Mesothelial cell of epicardium (in vitro differentiated cells): ENCODE measurements around the gene SPANXB1. TPM values are rescaled to one million over a fixed set of nuclear protein-coding genes. Genes with fewer than 3 reads are reported as not detected.
"Not testable (repeated sequence)": the region's sequence is repeated elsewhere in the genome, so short reads cannot be mapped to it uniquely, and the experiment has no call there.

Experiments used
- DNase-seq, 2 experiments: peaks; one replicate each; pipeline ENCODE4 v3.0.0; 2021; ENCODE audit warnings: low spot score in 2 of 2; ENCODE audit not compliant: unreplicated experiment in 2 of 2
- H3K27ac Mint-ChIP-seq: 2 replicates; pipeline ENCODE4 v1.8.0; 2021; ENCODE audit warnings: mixed read lengths
- H3K27me3 Mint-ChIP-seq: 2 replicates; pipeline ENCODE4 v1.8.0; 2021; ENCODE audit warnings: low read depth, mixed read lengths
- H3K36me3 Mint-ChIP-seq: 2 replicates; pipeline ENCODE4 v1.8.0; 2021; ENCODE audit warnings: mixed read lengths
- H3K4me1 Mint-ChIP-seq: 2 replicates; pipeline ENCODE4 v1.8.0; 2021; ENCODE audit warnings: mixed read lengths
- H3K4me3 Mint-ChIP-seq: 2 replicates; pipeline ENCODE4 v1.8.0; 2021; ENCODE audit warnings: mild to moderate bottlenecking, moderate library complexity, mixed read lengths
- H3K9me3 Mint-ChIP-seq: 2 replicates; pipeline ENCODE4 v1.8.0; 2021; ENCODE audit warnings: mixed read lengths
- CTCF ChIP-seq: fragments of 200-600 bp; sonication (generic); IDR thresholded peaks from one replicate; pipeline ENCODE4 v1.5.0; 2021; ENCODE audit warnings: antibody characterized with exemption; ENCODE audit not compliant: unreplicated experiment
- total RNA-seq: library from RNA; stranded (reverse); gene quantifications from 3 replicates; pipeline ENCODE4 v1.2.1, GENCODE V29; 2021

The SPANXB1 gene
- total RNA-seq, result 4.2 to 5.3 TPM (median 4.6 TPM) in 3 replicates

GRCh38 chrX:141002568-141002967, at the start of gene SPANXB1:
SPANXB1 (plus strand) TSS chrX:141002594; CDS start chrX:141002694, 100 bp downstream.
- not testable (repeated sequence) for H3K27ac Mint-ChIP-seq, H3K36me3 Mint-ChIP-seq, DNase-seq, H3K4me1 Mint-ChIP-seq, H3K4me3 Mint-ChIP-seq, H3K27me3 Mint-ChIP-seq
- H3K9me3 Mint-ChIP-seq, result peaks cover 17% of the 10 kb centered on the region

DNA sequence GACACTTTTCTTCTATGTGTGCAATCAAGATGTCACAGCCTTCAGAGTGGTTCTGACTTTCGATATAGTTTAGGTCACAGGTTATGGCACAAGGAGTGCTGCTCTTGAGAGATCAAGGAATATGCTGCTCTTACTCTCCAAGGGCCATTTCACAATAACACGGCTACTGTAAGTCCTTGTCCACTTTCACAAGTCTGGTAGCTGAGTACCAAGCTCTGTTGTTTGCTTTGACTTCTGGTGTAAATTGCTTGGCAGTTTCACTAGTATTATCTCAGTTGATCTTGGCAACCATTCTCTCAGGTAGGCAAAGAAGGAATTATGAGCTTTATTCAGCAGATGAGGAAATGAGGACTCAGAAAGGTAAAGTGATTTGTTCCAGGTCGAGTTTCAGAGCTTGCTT, 35.4 kb upstream of the SPANXB1 start:
- Mint-ChIP-seq H3K27me3 (no peaks in the 10 kb centered on the region), H3K4me1 (peaks cover 27% of the 10 kb centered on the region), H3K27ac (peak overlapping the region; percentile 95), H3K9me3 (peaks cover 27% of the 10 kb centered on the region), H3K4me3 (no peak overlapping the region), H3K36me3 (no peaks in the 10 kb centered on the region)
- TF ChIP-seq CTCF, result no peak
- DNase-seq, result no peak

- peak overlapping the region; percentile 76 for H3K27ac Mint-ChIP-seq
These were observed 31.1 kb upstream of the SPANXB1 start for GRCh38 chrX:140971099-140971795.

GRCh38 chrX:140975472-140975871, 26.9 kb upstream of the SPANXB1 start:
- H3K27me3 Mint-ChIP-seq, result no peaks in the 10 kb centered on the region
- no peak overlapping the region for H3K4me3 Mint-ChIP-seq
- TF ChIP-seq CTCF, result no peak
- peaks cover 23% of the 10 kb centered on the region for H3K9me3 Mint-ChIP-seq
- H3K27ac Mint-ChIP-seq, result peak overlapping the region; percentile 23
- DNase-seq, result no peak
- peaks cover 3% of the 10 kb centered on the region for H3K36me3 Mint-ChIP-seq
- H3K4me1 Mint-ChIP-seq, result peaks cover 13% of the 10 kb centered on the region

More at GRCh38 chrX:140971099-140971795, 31.1 kb upstream of the SPANXB1 start:
- Mint-ChIP-seq H3K27me3 (no peaks in the 10 kb centered on the region), H3K4me1 (peaks cover 24% of the 10 kb centered on the region), H3K4me3 (no peak overlapping the region), H3K36me3 (peaks cover 2% of the 10 kb centered on the region), H3K9me3 (peaks cover 23% of the 10 kb centered on the region)
- DNase-seq, result no peak
- TF ChIP-seq CTCF, result no peak

GRCh38 chrX:140980271-140980670, 22.1 kb upstream of the SPANXB1 start:
- Mint-ChIP-seq H3K27me3 (no peaks in the 10 kb centered on the region), H3K4me1 (peaks cover 3% of the 10 kb centered on the region), H3K36me3 (peaks cover 1% of the 10 kb centered on the region), H3K4me3 (no peak overlapping the region), H3K9me3 (peaks cover 7% of the 10 kb centered on the region), H3K27ac (no peak overlapping the region)
- no peak for TF ChIP-seq CTCF
- DNase-seq, result no peak

DNA sequence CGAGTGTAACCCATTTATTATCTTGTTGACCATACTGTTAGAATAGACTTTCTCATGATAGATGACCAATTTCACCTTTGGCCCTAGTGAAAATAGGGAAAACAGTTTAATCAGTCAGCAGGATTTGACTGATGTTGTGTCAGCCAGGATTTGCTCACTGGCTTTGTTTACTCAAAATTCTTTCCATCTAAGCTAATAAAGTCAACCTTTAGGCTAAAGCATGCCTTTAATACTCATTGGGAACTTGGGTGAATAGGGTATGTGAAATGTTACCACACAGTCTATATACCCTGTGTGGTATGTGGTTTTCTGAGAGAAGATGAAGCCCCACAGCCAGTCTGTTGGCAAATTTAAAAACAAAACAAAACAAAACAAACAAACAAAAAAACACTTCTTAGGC, 18.7 kb upstream of the SPANXB1 start:
- no peak for TF ChIP-seq CTCF
- H3K27me3 Mint-ChIP-seq, result no peaks in the 10 kb centered on the region
- no peak for DNase-seq
- H3K4me1 Mint-ChIP-seq, result no peaks in the 10 kb centered on the region
- H3K4me3 Mint-ChIP-seq, result no peak overlapping the region
- peaks cover 21% of the 10 kb centered on the region for H3K9me3 Mint-ChIP-seq
- no peaks in the 10 kb centered on the region for H3K36me3 Mint-ChIP-seq
- H3K27ac Mint-ChIP-seq, result no peak overlapping the region

- not testable (repeated sequence) for H3K27me3 Mint-ChIP-seq, H3K4me3 Mint-ChIP-seq, H3K27ac Mint-ChIP-seq, H3K36me3 Mint-ChIP-seq, DNase-seq, H3K4me1 Mint-ChIP-seq
- H3K9me3 Mint-ChIP-seq, result peaks cover 14% of the 10 kb centered on the region
These were observed 2.8 kb downstream of the SPANXB1 start for GRCh38 chrX:141005243-141005642.

- H3K9me3 Mint-ChIP-seq, DNase-seq, H3K4me3 Mint-ChIP-seq, H3K4me1 Mint-ChIP-seq, H3K36me3 Mint-ChIP-seq, H3K27me3 Mint-ChIP-seq, H3K27ac Mint-ChIP-seq: not testable (repeated sequence)
These were observed 41.9 kb downstream of the SPANXB1 start for GRCh38 chrX:141044246-141044645.

GRCh38 chrX:141049878-141050277, 47.5 kb downstream of the SPANXB1 start:
- H3K9me3 Mint-ChIP-seq, result not testable (repeated sequence)

More at GRCh38 chrX:141049878-141050277, 47.5 kb downstream of the SPANXB1 start:
- H3K27me3 Mint-ChIP-seq, DNase-seq, H3K4me1 Mint-ChIP-seq, H3K27ac Mint-ChIP-seq, H3K4me3 Mint-ChIP-seq, H3K36me3 Mint-ChIP-seq: not testable (repeated sequence)
